HepG2 (cell line): ENCODE measurements around the gene ALG1L2. TPM values are rescaled to one million over a fixed set of nuclear protein-coding genes. Genes with fewer than 3 reads are reported as not detected.
"Not testable (repeated sequence)": the region's sequence is repeated elsewhere in the genome, so short reads cannot be mapped to it uniquely, and the experiment has no call there.

Experiments used
- ATAC-seq: fragments of 200-7000 bp; cut with Tn5 transposase; 3 replicates; pipeline ENCODE4 v1.9.1; 2020; ENCODE audit warnings: mild to moderate bottlenecking, moderate library complexity
- BruUV-seq: library from RNA; stranded (reverse); fragments of 400-500 nt; replicated peaks from 2 replicates; lab custom pipeline; 2021; lab: Mats Ljungman, UMichigan
- CTCF ChIA-PET: fragments of 300-600 bp; formaldehyde crosslinking; extraction: SDS; loops from one replicate; lab custom pipeline; 2021; ENCODE audit warnings: low total read pairs, inconsistent platforms, low intra/inter-chr PET ratio; lab: Yijun Ruan, JAX
- POLR2A ChIA-PET: fragments of 350-600 bp; sonication (Branson Sonifier 250); formaldehyde crosslinking; loops from one replicate; lab custom pipeline; 2020; ENCODE audit warnings: antibody characterized with exemption, inconsistent platforms; lab: Yijun Ruan, JAX
- DNase-seq: peaks from one replicate; pipeline ENCODE4 v3.0.0-alpha.2; 2015; ENCODE audit warnings: low spot score
- FAIRE-seq: peaks from 3 replicates; lab custom pipeline; 2011; peaks lifted over from hg19 to GRCh38; lab: Jason Lieb, UNC
- H2AFZ ChIP-seq: one replicate; pipeline ENCODE4 v1.6.1; 2011; ENCODE audit warnings: low read length, inconsistent platforms
- H3K27ac ChIP-seq: fragments of 300-600 bp; 3 replicates; pipeline ENCODE4 v1.8.0; 2011; ENCODE audit warnings: mixed run types, mild to moderate bottlenecking, mixed read lengths, low read length, inconsistent platforms; ENCODE audit not compliant: insufficient read depth; ENCODE audit errors: extremely low read length
- H3K27me3 ChIP-seq, 2 experiments: fragments of 200-600 bp in 1 of 2; 2 replicates in 1 of 2; 3 replicates in 1 of 2; pipeline versions ENCODE4 v1.6.0 to v1.8.0; 2011; ENCODE audit warnings: low read length in 2 of 2, mild to moderate bottlenecking in 2 of 2, moderate library complexity in 2 of 2, inconsistent platforms in 1 of 2; ENCODE audit not compliant: insufficient read depth in 2 of 2, control insufficient read depth in 1 of 2
- H3K36me3 ChIP-seq, 2 experiments: fragments of 200-600 bp in 1 of 2; replicated peaks in 1 of 2; 2 replicates in 1 of 2; 3 replicates in 1 of 2; pipeline versions ENCODE4 v1.5.1 to v1.8.0; 2011; ENCODE audit warnings: low read length in 2 of 2, inconsistent platforms in 1 of 2; ENCODE audit not compliant: insufficient read depth in 2 of 2, control insufficient read depth in 1 of 2
- H3K4me1 ChIP-seq: 2 replicates; pipeline ENCODE4 v1.5.1; 2012; ENCODE audit warnings: low read length, inconsistent platforms; ENCODE audit not compliant: insufficient read depth
- H3K4me2 ChIP-seq: 2 replicates; pipeline ENCODE4 v1.6.0; 2011; ENCODE audit warnings: low read depth, low read length, inconsistent platforms
- H3K4me3 ChIP-seq, 3 experiments: fragments of 200-600 bp in 1 of 3; sonication (generic), shearing (Covaris generic) in 1 of 3; replicated peaks in 1 of 3; 2 replicates each; pipeline ENCODE4 v1.5.1; 2011 to 2016; ENCODE audit warnings: low read length in 3 of 3, inconsistent platforms in 2 of 3, low read depth in 2 of 3, mild to moderate bottlenecking in 2 of 3, control low read depth in 1 of 3, mixed read lengths in 1 of 3; ENCODE audit not compliant: insufficient read depth in 1 of 3
- H3K79me2 ChIP-seq: one replicate; pipeline ENCODE4 v1.6.1; 2011; ENCODE audit warnings: low read length, inconsistent platforms; ENCODE audit not compliant: insufficient read depth
- H3K9ac ChIP-seq: 2 replicates; pipeline ENCODE4 v1.6.0; 2011; ENCODE audit warnings: mild to moderate bottlenecking, low read depth, low read length, inconsistent platforms; ENCODE audit not compliant: insufficient read depth
- H3K9me3 ChIP-seq: 2 replicates; pipeline ENCODE4 v1.5.1; 2012; ENCODE audit warnings: mild to moderate bottlenecking, low read length
- H4K20me1 ChIP-seq: 2 replicates; pipeline ENCODE4 v1.6.0; 2011; ENCODE audit warnings: inconsistent platforms, mild to moderate bottlenecking, low read length, moderate library complexity; ENCODE audit not compliant: insufficient read depth
- CTCF ChIP-seq: sonication (generic); formaldehyde crosslinking; IDR thresholded peaks from 2 replicates; pipeline ENCODE4 v1.5.0; 2020; ENCODE audit warnings: mild to moderate bottlenecking, missing genetic modification reagents, moderate library complexity
- PATZ1 ChIP-seq: sonication (generic); formaldehyde crosslinking; IDR thresholded peaks from 2 replicates; pipeline ENCODE4 v1.4.0; 2020; ENCODE audit warnings: missing genetic modification reagents
- ZFX ChIP-seq: sonication (generic); formaldehyde crosslinking; IDR thresholded peaks from 2 replicates; pipeline ENCODE4 v1.4.0; 2020; ENCODE audit warnings: mild to moderate bottlenecking, low read depth, missing genetic modification reagents, moderate library complexity
- ZNF772 ChIP-seq: sonication (generic); formaldehyde crosslinking; IDR thresholded peaks from 2 replicates; pipeline ENCODE4 v1.5.0; 2020; ENCODE audit warnings: mild to moderate bottlenecking, missing genetic modification reagents
- WGBS: methylation state at CpG from one replicate; pipeline ENCODE4 v1.1.6; 2017; ENCODE audit warnings: low lambda C conversion rate; 5-methylcytosine and 5-hydroxymethylcytosine counted together
- in situ Hi-C: cut with HindIII; loops from 2 replicates; pipeline ENCODE4 v1.10.0; 2017; ENCODE audit warnings: low pct_unique_long_range_greater_than_20kb; ENCODE audit not compliant: extremely low pct_ligation_motif_present
- intact Hi-C: fragments of 100-400 bp; cut with micrococcal nuclease; formaldehyde crosslinking; loops from one replicate; pipeline ENCODE4 v1.10.0; 2022; ENCODE audit not compliant: unreplicated experiment
- polyA plus RNA-seq, 8 experiments: library from polyadenylated mRNA; depleted of rRNA in 3 of 8; stranded (reverse) in 7 of 8; unstranded in 1 of 8; fragments of >200 nt; fragmentation: Illumina TruSeq in 4 of 8; extraction: Trizol in 4 of 8; gene quantifications; 2 replicates each; pipeline versions ENCODE4 v1.2.1 to v1.2.3, GENCODE V29; 2011 to 2016; ENCODE audit warnings: low read depth in 4 of 8, missing spikeins in 1 of 8, mixed read lengths in 1 of 8; ENCODE audit not compliant: insufficient read depth in 1 of 8
- total RNA-seq, 5 experiments: library from RNA; depleted of rRNA; stranded (reverse); fragments of >200 nt; fragmentation: Illumina TruSeq; extraction: Trizol; gene quantifications; 2 replicates each; pipeline ENCODE4 v1.2.3, GENCODE V29; 2016; ENCODE audit warnings: low read depth in 1 of 5
- TF ChIP-seq, protein P1 (sequence below): sonication (generic); formaldehyde crosslinking; IDR thresholded peaks from 2 replicates; pipeline ENCODE4 v1.5.0; 2020; ENCODE audit warnings: mild to moderate bottlenecking, missing genetic modification reagents, borderline replicate concordance

The ALG1L2 gene
- total and polyA plus RNA-seq, 2 of the 13 experiments (the other 11 are each of a cell fraction or from before 2014, with no cell fraction given), result 0.13 to 0.55 TPM

- TF ChIP-seq CTCF (CRISPR knock-in tag) (peak; percentile 37), ZFX (peak; percentile 49), PATZ1 (CRISPR knock-in tag) (peak; percentile 45), ZNF772 (CRISPR knock-in tag) (peak; percentile 35; the same call in 1 of the 2 replicates)
- TF ChIP-seq, protein P1, sequence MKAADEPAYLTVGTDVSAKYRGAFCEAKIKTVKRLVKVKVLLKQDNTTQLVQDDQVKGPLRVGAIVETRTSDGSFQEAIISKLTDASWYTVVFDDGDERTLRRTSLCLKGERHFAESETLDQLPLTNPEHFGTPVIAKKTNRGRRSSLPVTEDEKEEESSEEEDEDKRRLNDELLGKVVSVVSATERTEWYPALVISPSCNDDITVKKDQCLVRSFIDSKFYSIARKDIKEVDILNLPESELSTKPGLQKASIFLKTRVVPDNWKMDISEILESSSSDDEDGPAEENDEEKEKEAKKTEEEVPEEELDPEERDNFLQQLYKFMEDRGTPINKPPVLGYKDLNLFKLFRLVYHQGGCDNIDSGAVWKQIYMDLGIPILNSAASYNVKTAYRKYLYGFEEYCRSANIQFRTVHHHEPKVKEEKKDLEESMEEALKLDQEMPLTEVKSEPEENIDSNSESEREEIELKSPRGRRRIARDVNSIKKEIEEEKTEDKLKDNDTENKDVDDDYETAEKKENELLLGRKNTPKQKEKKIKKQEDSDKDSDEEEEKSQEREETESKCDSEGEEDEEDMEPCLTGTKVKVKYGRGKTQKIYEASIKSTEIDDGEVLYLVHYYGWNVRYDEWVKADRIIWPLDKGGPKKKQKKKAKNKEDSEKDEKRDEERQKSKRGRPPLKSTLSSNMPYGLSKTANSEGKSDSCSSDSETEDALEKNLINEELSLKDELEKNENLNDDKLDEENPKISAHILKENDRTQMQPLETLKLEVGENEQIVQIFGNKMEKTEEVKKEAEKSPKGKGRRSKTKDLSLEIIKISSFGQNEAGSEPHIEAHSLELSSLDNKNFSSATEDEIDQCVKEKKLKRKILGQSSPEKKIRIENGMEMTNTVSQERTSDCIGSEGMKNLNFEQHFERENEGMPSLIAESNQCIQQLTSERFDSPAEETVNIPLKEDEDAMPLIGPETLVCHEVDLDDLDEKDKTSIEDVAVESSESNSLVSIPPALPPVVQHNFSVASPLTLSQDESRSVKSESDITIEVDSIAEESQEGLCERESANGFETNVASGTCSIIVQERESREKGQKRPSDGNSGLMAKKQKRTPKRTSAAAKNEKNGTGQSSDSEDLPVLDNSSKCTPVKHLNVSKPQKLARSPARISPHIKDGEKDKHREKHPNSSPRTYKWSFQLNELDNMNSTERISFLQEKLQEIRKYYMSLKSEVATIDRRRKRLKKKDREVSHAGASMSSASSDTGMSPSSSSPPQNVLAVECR (CRISPR knock-in tag), result peak; percentile 20; the same call in 1 of the 2 replicates
Observed at GRCh38 chr3:130095858-130096257, 14.2 kb downstream of the ALG1L2 start (continued).

- H3K9ac ChIP-seq, FAIRE-seq, H4K20me1 ChIP-seq, H3K4me1 ChIP-seq, H3K27me3 ChIP-seq, intact Hi-C loops, H3K79me2 ChIP-seq, H3K36me3 ChIP-seq, ATAC-seq, BruUV-seq, H3K27ac ChIP-seq, H3K4me3 ChIP-seq, POLR2A ChIA-PET, H3K9me3 ChIP-seq, DNase-seq, H3K4me2 ChIP-seq, H2AFZ ChIP-seq: not testable (repeated sequence)
- in situ Hi-C loops, result loop anchor here (10.0 kb wide), 1 partner anchor 152 kb away; no protein-coding TSS in a partner anchor
- CTCF ChIA-PET, result interaction anchor here (2.4 kb wide), 1 partner anchor 155 kb away, joined by 13 read pairs; no protein-coding TSS in a partner anchor
- 89% methylated on average over 8 of the region's 8 CpGs for WGBS
Observed at GRCh38 chr3:130097096-130097495, 15.5 kb downstream of the ALG1L2 start.
